ENCODE data around the gene MAGED4B. TPM values are rescaled to one million over a fixed set of nuclear protein-coding genes. Genes with fewer than 3 reads are reported as not detected.
"Not testable (repeated sequence)": the region's sequence is repeated elsewhere in the genome, so short reads cannot be mapped to it uniquely, and the experiment has no call there.

Gene MAGED4B, protein sequence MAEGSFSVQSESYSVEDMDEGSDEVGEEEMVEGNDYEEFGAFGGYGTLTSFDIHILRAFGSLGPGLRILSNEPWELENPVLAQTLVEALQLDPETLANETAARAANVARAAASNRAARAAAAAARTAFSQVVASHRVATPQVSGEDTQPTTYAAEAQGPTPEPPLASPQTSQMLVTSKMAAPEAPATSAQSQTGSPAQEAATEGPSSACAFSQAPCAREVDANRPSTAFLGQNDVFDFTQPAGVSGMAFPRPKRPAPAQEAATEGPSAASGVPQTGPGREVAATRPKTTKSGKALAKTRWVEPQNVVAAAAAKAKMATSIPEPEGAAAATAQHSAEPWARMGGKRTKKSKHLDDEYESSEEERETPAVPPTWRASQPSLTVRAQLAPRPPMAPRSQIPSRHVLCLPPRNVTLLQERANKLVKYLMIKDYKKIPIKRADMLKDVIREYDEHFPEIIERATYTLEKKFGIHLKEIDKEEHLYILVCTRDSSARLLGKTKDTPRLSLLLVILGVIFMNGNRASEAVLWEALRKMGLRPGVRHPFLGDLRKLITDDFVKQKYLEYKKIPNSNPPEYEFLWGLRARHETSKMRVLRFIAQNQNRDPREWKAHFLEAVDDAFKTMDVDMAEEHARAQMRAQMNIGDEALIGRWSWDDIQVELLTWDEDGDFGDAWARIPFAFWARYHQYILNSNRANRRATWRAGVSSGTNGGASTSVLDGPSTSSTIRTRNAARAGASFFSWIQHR
- 5.6 and 12.9 TPM in 2 replicates for total RNA-seq (2014; rRNA removed; shearing (Covaris generic); ENCODE audit: low replicate concordance)

DNA sequence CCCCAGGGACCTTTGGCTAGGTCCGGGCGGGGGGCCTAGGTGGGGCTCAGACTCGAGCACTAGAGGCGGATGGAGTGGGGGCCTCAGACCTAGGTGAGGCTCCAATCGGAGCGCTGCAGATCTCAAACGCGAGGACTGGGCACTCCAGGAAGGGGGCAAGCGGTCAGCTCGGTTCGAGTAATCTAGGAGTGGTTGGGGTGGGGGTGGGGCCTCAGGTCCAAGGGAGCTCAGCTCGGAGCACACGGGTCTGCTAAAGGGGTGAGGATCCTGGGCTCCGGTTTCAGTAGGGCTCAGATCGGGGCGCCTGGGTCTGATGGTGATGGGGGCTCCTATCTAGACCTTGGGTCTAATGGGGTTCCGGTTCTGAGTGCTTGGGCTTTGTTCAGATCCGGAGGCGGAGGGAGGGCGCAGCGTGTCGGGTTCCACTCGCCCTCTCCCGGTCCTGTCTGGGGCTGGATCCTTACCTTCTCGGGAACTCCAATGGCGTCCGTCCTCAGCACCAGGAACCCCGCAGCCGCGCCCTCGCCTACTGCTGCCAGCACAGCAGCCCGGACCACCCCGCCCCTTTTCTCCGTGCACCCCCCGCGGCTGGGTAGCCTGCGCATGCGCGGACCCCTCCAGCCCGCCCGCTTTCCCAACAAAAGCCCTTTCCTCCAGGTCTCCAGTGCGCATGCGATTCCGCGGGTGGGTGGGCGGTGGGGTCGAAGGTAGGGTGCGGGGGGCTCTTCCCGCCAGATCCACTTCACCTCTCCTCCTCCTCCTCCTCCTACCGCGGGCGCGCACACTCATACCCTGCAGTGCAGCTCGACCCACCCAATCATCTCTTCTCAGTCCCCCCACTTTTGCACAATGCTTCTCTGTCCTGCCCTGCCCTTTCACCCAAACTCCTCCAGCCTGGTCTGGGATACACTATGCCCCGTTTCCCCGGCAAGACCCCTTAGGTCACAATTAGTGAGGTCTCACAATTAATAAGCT, at the start of gene MAGED4B:
TSS of gene MAGED4B (minus strand) at position 518 of the 975 bp plus-strand sequence. CDS start 1,011 bp downstream, outside the sequence.
- in situ Hi-C loops (cut with HindIII; ENCODE audit: low pct_unique_long_range_greater_than_20kb, low sequenced_read_pairs); DNase-seq (ENCODE audit: low read depth): not testable (repeated sequence)

DNA sequence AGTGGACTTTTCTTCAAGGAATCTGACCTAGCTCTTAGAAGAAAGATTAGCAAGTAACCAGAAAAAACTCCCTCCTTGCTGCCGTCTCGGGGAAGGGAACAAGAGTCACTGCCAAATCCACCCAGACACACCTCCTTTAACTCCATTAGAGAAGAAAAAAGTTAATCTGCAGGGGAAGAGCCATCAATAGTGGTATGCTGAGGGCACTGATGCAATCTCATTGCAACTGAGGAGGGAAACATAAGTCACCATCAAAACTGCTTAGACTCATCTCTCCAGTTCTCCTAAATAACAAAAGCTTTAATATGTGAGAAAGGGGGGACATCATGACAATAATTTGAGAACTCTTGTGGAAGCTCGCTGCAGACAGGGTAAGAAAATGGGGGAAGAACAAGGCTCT, 49.3 kb upstream of the MAGED4B start:
- in situ Hi-C loops (cut with HindIII; ENCODE audit: low pct_unique_long_range_greater_than_20kb, low sequenced_read_pairs) = no loop called here

DNA sequence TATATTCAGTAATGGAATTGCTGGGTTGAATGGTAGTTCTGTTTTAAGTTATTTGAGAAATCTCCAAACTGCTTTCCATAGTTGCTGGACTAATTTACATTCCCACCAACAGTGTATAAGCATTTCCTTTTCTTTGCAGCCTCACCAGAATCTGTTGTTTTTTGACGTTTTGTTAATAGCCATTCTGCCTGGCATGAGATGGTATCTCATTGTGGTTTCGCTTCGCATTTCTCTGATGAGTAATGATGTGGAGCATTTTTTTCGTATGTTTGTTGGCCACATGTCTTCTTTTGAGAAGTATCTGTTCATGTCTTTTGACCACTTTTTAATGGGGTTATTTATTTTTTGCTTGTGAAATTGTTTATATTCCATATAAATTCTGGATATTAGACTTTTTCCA, 13.6 kb upstream of the MAGED4B start:
- DNase-seq (ENCODE audit: low read depth) = peak; percentile 6

More for the DNA sequence above, 49.3 kb upstream of the MAGED4B start:
- no peak for DNase-seq (ENCODE audit: low read depth)

DNA sequence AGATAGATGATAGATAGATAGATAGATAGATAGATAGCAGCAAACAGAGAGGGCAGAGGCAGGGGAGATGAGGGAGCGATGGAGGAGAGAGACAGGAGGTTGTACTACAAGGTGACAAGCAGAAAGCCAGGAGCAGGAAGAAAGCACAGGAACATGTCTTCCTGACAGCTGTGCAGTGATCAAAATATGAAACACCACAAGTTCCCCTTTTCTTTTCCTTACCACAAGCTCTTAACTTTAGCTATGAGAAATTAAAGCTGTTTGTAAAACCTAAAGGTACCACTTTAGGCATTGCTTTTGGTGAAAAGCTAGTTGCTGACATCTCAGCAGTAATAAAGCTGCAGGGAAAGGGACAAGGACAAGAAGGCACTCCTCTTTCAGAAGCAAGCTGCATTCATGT, 9.1 kb upstream of the MAGED4B start:
- no peak for DNase-seq (ENCODE audit: low read depth)
- in situ Hi-C loops (cut with HindIII; ENCODE audit: low pct_unique_long_range_greater_than_20kb, low sequenced_read_pairs) = no loop called here

More for the DNA sequence above, 13.6 kb upstream of the MAGED4B start:
- in situ Hi-C loops (cut with HindIII; ENCODE audit: low pct_unique_long_range_greater_than_20kb, low sequenced_read_pairs) = no loop called here

GRCh38 chrX:52042288-52042687, 26.7 kb downstream of the MAGED4B start:
- DNase-seq (ENCODE audit: low read depth); in situ Hi-C loops (cut with HindIII; ENCODE audit: low pct_unique_long_range_greater_than_20kb, low sequenced_read_pairs): not testable (repeated sequence)

DNA sequence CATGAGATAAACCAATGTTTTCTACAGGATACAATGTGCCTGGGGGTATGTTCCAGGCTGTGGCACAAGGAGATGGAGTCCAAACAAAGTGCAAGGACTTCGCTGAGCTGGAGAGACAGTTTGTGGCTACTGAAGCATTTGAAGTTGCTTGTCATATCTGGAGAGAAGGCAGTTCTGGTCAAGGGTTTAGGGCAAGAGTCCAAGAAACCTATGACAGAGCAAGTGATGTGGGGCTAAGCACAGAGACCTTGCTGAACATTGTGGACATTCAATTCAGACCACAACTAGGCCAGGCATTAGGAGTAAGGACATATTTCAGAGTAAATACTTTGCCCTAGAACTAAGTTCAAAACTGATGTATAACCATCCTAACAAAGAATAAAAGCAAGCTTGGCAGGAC, 34.8 kb downstream of the MAGED4B start:
- DNase-seq (ENCODE audit: low read depth) = no peak
- in situ Hi-C loops (cut with HindIII; ENCODE audit: low pct_unique_long_range_greater_than_20kb, low sequenced_read_pairs) = no loop called here

DNA sequence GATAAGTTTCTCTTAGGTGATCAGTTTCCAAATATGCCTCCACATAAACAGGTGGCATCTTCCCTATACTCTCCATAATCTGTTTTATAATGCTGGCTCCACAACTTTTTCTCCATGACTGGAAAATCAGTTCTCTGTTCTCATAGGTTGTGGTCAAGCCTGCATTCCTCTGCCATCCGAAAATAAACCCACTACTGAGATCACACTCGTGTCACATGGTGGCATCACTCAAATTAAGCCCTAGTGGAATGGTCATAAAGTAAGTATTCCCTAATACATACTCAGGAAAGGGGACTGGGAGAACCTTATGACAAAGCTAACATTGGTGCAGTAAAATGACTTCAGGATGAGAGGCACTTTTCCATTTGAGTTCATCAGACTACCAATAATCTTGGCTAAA, 37.6 kb downstream of the MAGED4B start:
- DNase-seq (ENCODE audit: low read depth) = no peak

GRCh38 chrX:52015794-52016193, 53.2 kb downstream of the MAGED4B start:
- in situ Hi-C loops (cut with HindIII; ENCODE audit: low pct_unique_long_range_greater_than_20kb, low sequenced_read_pairs) = no loop called here
- DNase-seq (ENCODE audit: low read depth) = no peak

More for the DNA sequence above, 37.6 kb downstream of the MAGED4B start:
- in situ Hi-C loops (cut with HindIII; ENCODE audit: low pct_unique_long_range_greater_than_20kb, low sequenced_read_pairs) = no loop called here

Other genes with a start within 250 kb of the MAGED4B start
- gene MAGED1, start 175.6 kb downstream of the MAGED4B start, total RNA-seq (2014; rRNA removed; shearing (Covaris generic); ENCODE audit: low replicate concordance) = 173 and 175 TPM in 2 replicates
- 2.3 and 5.7 TPM in 2 replicates for gene MAGED4, start 115.7 kb upstream of the MAGED4B start, total RNA-seq (2014; rRNA removed; shearing (Covaris generic); ENCODE audit: low replicate concordance)

Data from Caki2 (cell line).